HEK293 (cell line): Measurements from ENCODE around the gene ANTKMT.
A peak's percentile ranks its signal among the peaks of the same experiment; 100 is the strongest.

Experiments used
- CTCF ChIA-PET: fragments of 350-600 bp; formaldehyde crosslinking; extraction: SDS; loops from one replicate; lab custom pipeline; 2021; ENCODE audit warnings: antibody characterized with exemption; lab: Yijun Ruan, JAX
- POLR2A ChIA-PET: fragments of 300-600 bp; formaldehyde crosslinking; extraction: SDS; loops from one replicate; lab custom pipeline; 2020; ENCODE audit warnings: antibody characterized with exemption, inconsistent platforms; lab: Yijun Ruan, JAX
- H3K27ac ChIP-seq: fragments of 200-500 bp; sonication (Bioruptor generic); 2 replicates; pipeline ENCODE4 v1.5.1; 2014; ENCODE audit warnings: low read depth, low read length, control low read depth, inconsistent platforms; ENCODE audit errors: extremely low read depth
- H3K36me3 ChIP-seq, 2 experiments: fragments of 200-500 bp in 1 of 2; sonication (Bioruptor generic) in 1 of 2; 1 replicate in 1 of 2; 2 replicates in 1 of 2; pipeline ENCODE4 v1.5.1; 2014 to 2017; ENCODE audit warnings: inconsistent platforms in 2 of 2, low read length in 2 of 2; ENCODE audit not compliant: control insufficient read depth in 2 of 2, insufficient read depth in 1 of 2
- H3K4me1 ChIP-seq: fragments of 200-500 bp; sonication (Bioruptor generic); 2 replicates; pipeline ENCODE4 v1.5.1; 2014; ENCODE audit warnings: mild to moderate bottlenecking, low read length, inconsistent platforms; ENCODE audit not compliant: control insufficient read depth, insufficient read depth
- H3K4me3 ChIP-seq: 2 replicates; pipeline ENCODE4 v1.5.1; 2011; ENCODE audit warnings: low read depth, mild to moderate bottlenecking, control low read depth, low read length, moderate library complexity
- H3K9me3 ChIP-seq: fragments of 200-500 bp; sonication (Bioruptor generic); 2 replicates; pipeline ENCODE4 v1.5.1; 2014; ENCODE audit warnings: low read depth, low read length, inconsistent platforms; ENCODE audit not compliant: control insufficient read depth, insufficient read depth
- GFI1B ChIP-seq: fragments of 450-650 bp; formaldehyde crosslinking; IDR thresholded peaks from 2 replicates; pipeline ENCODE4 v1.5.1; 2016; ENCODE audit warnings: missing biosample characterization, missing genetic modification characterization
- GLIS1 ChIP-seq: fragments of 450-650 bp; formaldehyde crosslinking; IDR thresholded peaks from 2 replicates; pipeline ENCODE4 v1.5.1; 2016; ENCODE audit warnings: missing biosample characterization, missing genetic modification characterization
- PRDM1 ChIP-seq: fragments of 450-650 bp; formaldehyde crosslinking; IDR thresholded peaks from 2 replicates; pipeline ENCODE4; 2016; ENCODE audit warnings: missing biosample characterization, missing genetic modification characterization
- SP7 ChIP-seq: fragments of 450-650 bp; formaldehyde crosslinking; IDR thresholded peaks from 2 replicates; pipeline ENCODE4 v1.5.1; 2016; ENCODE audit warnings: missing biosample characterization, missing genetic modification characterization
- ZBTB17 ChIP-seq: fragments of 450-650 bp; formaldehyde crosslinking; IDR thresholded peaks from 2 replicates; pipeline ENCODE4 v1.5.1; 2016; ENCODE audit warnings: missing biosample characterization, missing genetic modification characterization
- ZBTB7A ChIP-seq: fragments of 450-650 bp; formaldehyde crosslinking; IDR thresholded peaks from 2 replicates; pipeline ENCODE4 v1.5.1; 2016; ENCODE audit warnings: low read depth, missing biosample characterization, missing genetic modification characterization
- ZEB2 ChIP-seq: fragments of 450-650 bp; formaldehyde crosslinking; IDR thresholded peaks from 2 replicates; pipeline ENCODE4 v1.5.1; 2016; ENCODE audit warnings: missing biosample characterization, missing genetic modification characterization
- ZNF138 ChIP-seq: fragments of 450-650 bp; formaldehyde crosslinking; IDR thresholded peaks from 2 replicates; pipeline ENCODE4 v1.5.1; 2016; ENCODE audit warnings: missing biosample characterization, missing genetic modification characterization, borderline replicate concordance
- ZNF184 ChIP-seq: fragments of 450-650 bp; IDR thresholded peaks from 2 replicates; pipeline ENCODE4 v1.5.1; 2018; ENCODE audit warnings: missing biosample characterization, mild to moderate bottlenecking, missing genetic modification characterization
- ZNF292 ChIP-seq: fragments of 450-650 bp; formaldehyde crosslinking; IDR thresholded peaks from 2 replicates; pipeline ENCODE4 v1.5.1; 2016; ENCODE audit warnings: low read depth, missing biosample characterization, missing genetic modification characterization, borderline replicate concordance
- ZNF48 ChIP-seq: fragments of 450-650 bp; formaldehyde crosslinking; IDR thresholded peaks from 2 replicates; pipeline ENCODE4 v1.5.1; 2016; ENCODE audit warnings: missing biosample characterization, missing genetic modification characterization
- ZNF548 ChIP-seq: fragments of 450-650 bp; formaldehyde crosslinking; IDR thresholded peaks from 2 replicates; pipeline ENCODE4 v1.5.1; 2016; ENCODE audit warnings: missing biosample characterization, missing genetic modification characterization
- ZNF624 ChIP-seq: fragments of 450-650 bp; formaldehyde crosslinking; IDR thresholded peaks from 2 replicates; pipeline ENCODE4 v1.5.1; 2017; ENCODE audit warnings: missing biosample characterization, missing genetic modification characterization
- ZNF707 ChIP-seq: fragments of 450-650 bp; formaldehyde crosslinking; IDR thresholded peaks from 2 replicates; pipeline ENCODE4 v1.5.1; 2016; ENCODE audit warnings: missing biosample characterization, missing genetic modification characterization
- TF ChIP-seq, protein P1 (sequence below): fragments of 450-650 bp; formaldehyde crosslinking; IDR thresholded peaks from 2 replicates; pipeline ENCODE4 v1.5.1; 2016; ENCODE audit warnings: missing biosample characterization, missing genetic modification characterization
- TF ChIP-seq, protein P2 (sequence below): fragments of 450-650 bp; formaldehyde crosslinking; optimal IDR thresholded peaks from 2 replicates; pipeline ENCODE3; 2016; ENCODE audit warnings: missing biosample characterization, mild to moderate bottlenecking, missing genetic modification characterization
- TF ChIP-seq, protein P3 (sequence below): fragments of 450-650 bp; formaldehyde crosslinking; IDR thresholded peaks from 2 replicates; pipeline ENCODE4 v1.5.1; 2016; ENCODE audit warnings: missing biosample characterization, missing genetic modification characterization
- TF ChIP-seq, protein P4 (sequence below): fragments of 450-650 bp; formaldehyde crosslinking; IDR thresholded peaks from 2 replicates; pipeline ENCODE4 v1.5.1; 2016; ENCODE audit warnings: missing biosample characterization, missing genetic modification characterization
- TF ChIP-seq, protein P5 (sequence below): fragments of 450-650 bp; formaldehyde crosslinking; conservative IDR thresholded peaks from 2 replicates; pipeline ENCODE4 v1.5.1; 2016; ENCODE audit warnings: low read depth, missing biosample characterization, missing genetic modification characterization
- TF ChIP-seq, protein P6 (sequence below): fragments of 450-650 bp; formaldehyde crosslinking; IDR thresholded peaks from 2 replicates; pipeline ENCODE4 v1.5.1; 2016; ENCODE audit warnings: missing biosample characterization, missing genetic modification characterization

ANTKMT gene

DNA sequence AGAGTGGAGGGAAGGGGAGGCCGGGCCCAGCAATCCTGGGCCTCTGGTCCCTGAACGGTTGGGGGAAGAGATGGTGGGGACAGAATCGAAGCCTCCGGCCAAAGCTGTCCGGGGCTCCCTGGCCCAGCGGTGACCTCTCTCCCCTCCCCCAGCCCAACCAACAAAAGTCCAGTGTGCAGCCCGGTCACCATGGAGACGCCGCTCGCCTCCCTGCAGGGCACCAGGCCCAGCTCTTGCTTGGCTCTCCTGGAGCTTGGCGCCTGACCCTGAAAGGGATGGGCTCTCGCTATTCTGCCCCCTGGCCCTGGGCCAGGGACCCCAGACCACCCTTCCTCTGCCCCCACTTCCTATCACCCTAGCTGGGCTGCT lies 4.8 kb upstream of the ANTKMT start:
- Histone ChIP-seq H3K4me3 (no peak overlapping the region; the same call in 1 of the 2 replicates), H3K36me3 (peaks cover 0 to 7% of the 10 kb centered on the region in 2 experiments; a peak in 1 of 3 replicates), H3K4me1 (peaks cover 10% of the 10 kb centered on the region), H3K9me3 (no peaks in the 10 kb centered on the region), H3K27ac (no peak overlapping the region)
- POLR2A ChIA-PET: interaction anchor here (0.8 to 1.7 kb wide), 5 partner anchors 8 to 69 kb away, joined by 3 to 8 read pairs (median 3); partner anchors contain the start of genes CCDC78 and HAGHL
- CTCF ChIA-PET: interaction anchor here (0.6 to 1.3 kb wide), 5 partner anchors 9 to 72 kb away, joined by 3 to 7 read pairs (median 6); partner anchors contain the start of genes CHTF18 and RPUSD1
- TF ChIP-seq, protein P1, sequence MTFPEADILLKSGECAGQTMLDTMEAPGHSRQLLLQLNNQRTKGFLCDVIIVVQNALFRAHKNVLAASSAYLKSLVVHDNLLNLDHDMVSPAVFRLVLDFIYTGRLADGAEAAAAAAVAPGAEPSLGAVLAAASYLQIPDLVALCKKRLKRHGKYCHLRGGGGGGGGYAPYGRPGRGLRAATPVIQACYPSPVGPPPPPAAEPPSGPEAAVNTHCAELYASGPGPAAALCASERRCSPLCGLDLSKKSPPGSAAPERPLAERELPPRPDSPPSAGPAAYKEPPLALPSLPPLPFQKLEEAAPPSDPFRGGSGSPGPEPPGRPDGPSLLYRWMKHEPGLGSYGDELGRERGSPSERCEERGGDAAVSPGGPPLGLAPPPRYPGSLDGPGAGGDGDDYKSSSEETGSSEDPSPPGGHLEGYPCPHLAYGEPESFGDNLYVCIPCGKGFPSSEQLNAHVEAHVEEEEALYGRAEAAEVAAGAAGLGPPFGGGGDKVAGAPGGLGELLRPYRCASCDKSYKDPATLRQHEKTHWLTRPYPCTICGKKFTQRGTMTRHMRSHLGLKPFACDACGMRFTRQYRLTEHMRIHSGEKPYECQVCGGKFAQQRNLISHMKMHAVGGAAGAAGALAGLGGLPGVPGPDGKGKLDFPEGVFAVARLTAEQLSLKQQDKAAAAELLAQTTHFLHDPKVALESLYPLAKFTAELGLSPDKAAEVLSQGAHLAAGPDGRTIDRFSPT (tag by site-specific recombination): no peak
- no peak for TF ChIP-seq ZNF707 (tag by site-specific recombination)
- no peak for TF ChIP-seq ZNF138 (tag by site-specific recombination)
- TF ChIP-seq GFI1B: no peak
- 0 out of 2 replicates have a peak, but pooled peaks have one; percentile 2 for TF ChIP-seq ZEB2 (tag by site-specific recombination)
- TF ChIP-seq, protein P2, sequence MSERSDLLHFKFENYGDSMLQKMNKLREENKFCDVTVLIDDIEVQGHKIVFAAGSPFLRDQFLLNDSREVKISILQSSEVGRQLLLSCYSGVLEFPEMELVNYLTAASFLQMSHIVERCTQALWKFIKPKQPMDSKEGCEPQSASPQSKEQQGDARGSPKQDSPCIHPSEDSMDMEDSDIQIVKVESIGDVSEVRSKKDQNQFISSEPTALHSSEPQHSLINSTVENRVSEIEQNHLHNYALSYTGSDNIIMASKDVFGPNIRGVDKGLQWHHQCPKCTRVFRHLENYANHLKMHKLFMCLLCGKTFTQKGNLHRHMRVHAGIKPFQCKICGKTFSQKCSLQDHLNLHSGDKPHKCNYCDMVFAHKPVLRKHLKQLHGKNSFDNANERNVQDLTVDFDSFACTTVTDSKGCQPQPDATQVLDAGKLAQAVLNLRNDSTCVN (tag by site-specific recombination): no peak
- TF ChIP-seq, protein P3, sequence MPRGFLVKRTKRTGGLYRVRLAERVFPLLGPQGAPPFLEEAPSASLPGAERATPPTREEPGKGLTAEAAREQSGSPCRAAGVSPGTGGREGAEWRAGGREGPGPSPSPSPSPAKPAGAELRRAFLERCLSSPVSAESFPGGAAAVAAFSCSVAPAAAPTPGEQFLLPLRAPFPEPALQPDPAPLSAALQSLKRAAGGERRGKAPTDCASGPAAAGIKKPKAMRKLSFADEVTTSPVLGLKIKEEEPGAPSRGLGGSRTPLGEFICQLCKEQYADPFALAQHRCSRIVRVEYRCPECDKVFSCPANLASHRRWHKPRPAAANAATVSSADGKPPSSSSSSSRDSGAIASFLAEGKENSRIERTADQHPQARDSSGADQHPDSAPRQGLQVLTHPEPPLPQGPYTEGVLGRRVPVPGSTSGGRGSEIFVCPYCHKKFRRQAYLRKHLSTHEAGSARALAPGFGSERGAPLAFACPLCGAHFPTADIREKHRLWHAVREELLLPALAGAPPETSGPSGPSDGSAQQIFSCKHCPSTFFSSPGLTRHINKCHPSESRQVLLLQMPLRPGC: no peak
- peak; percentile 50 for TF ChIP-seq GLIS1 (tag by site-specific recombination)
- TF ChIP-seq, protein P4, sequence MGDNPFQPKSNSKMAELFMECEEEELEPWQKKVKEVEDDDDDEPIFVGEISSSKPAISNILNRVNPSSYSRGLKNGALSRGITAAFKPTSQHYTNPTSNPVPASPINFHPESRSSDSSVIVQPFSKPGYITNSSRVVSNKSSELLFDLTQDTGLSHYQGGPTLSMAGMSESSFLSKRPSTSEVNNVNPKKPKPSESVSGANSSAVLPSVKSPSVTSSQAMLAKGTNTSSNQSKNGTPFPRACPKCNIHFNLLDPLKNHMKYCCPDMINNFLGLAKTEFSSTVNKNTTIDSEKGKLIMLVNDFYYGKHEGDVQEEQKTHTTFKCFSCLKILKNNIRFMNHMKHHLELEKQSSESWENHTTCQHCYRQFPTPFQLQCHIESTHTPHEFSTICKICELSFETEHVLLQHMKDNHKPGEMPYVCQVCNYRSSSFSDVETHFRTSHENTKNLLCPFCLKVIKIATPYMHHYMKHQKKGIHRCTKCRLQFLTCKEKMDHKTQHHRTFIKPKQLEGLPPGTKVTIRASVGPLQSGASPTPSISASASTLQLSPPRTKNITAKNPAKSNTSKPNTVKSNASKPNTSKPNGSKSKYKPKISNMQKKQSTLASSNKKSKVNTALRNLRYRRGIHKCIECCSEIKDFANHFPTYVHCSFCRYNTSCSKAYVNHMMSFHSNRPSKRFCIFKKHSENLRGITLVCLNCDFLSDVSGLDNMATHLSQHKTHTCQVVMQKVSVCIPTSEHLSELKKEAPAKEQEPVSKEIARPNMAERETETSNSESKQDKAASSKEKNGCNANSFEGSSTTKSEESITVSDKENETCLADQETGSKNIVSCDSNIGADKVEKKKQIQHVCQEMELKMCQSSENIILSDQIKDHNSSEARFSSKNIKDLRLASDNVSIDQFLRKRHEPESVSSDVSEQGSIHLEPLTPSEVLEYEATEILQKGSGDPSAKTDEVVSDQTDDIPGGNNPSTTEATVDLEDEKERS (tag by site-specific recombination): no peak
- TF ChIP-seq ZNF292 (tag by site-specific recombination): no peak
- TF ChIP-seq ZNF548 (tag by site-specific recombination): no peak
- TF ChIP-seq ZBTB17 (tag by site-specific recombination): no peak
- TF ChIP-seq SP7: no peak
- no peak for TF ChIP-seq PRDM1
- TF ChIP-seq ZBTB7A: no peak
- TF ChIP-seq ZNF184 (tag by site-specific recombination): no peak
- no peak for TF ChIP-seq ZNF48
- TF ChIP-seq, protein P5, sequence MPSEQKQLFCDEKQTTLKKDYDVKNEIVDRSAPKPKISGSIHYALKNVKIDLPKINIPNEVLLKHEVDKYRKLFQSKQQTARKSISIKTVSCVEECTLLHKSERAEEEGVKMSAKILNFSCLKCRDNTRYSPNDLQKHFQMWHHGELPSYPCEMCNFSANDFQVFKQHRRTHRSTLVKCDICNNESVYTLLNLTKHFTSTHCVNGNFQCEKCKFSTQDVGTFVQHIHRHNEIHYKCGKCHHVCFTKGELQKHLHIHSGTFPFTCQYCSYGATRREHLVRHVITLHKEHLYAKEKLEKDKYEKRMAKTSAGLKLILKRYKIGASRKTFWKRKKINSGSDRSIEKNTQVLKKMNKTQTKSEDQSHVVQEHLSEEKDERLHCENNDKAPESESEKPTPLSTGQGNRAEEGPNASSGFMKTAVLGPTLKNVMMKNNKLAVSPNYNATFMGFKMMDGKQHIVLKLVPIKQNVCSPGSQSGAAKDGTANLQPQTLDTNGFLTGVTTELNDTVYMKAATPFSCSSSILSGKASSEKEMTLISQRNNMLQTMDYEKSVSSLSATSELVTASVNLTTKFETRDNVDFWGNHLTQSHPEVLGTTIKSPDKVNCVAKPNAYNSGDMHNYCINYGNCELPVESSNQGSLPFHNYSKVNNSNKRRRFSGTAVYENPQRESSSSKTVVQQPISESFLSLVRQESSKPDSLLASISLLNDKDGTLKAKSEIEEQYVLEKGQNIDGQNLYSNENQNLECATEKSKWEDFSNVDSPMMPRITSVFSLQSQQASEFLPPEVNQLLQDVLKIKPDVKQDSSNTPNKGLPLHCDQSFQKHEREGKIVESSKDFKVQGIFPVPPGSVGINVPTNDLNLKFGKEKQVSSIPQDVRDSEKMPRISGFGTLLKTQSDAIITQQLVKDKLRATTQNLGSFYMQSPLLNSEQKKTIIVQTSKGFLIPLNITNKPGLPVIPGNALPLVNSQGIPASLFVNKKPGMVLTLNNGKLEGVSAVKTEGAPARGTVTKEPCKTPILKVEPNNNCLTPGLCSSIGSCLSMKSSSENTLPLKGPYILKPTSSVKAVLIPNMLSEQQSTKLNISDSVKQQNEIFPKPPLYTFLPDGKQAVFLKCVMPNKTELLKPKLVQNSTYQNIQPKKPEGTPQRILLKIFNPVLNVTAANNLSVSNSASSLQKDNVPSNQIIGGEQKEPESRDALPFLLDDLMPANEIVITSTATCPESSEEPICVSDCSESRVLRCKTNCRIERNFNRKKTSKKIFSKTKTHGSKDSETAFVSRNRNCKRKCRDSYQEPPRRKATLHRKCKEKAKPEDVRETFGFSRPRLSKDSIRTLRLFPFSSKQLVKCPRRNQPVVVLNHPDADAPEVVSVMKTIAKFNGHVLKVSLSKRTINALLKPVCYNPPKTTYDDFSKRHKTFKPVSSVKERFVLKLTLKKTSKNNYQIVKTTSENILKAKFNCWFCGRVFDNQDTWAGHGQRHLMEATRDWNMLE (tag by site-specific recombination): no peak
- no peak for TF ChIP-seq ZNF624 (tag by site-specific recombination)
- TF ChIP-seq, protein P6, sequence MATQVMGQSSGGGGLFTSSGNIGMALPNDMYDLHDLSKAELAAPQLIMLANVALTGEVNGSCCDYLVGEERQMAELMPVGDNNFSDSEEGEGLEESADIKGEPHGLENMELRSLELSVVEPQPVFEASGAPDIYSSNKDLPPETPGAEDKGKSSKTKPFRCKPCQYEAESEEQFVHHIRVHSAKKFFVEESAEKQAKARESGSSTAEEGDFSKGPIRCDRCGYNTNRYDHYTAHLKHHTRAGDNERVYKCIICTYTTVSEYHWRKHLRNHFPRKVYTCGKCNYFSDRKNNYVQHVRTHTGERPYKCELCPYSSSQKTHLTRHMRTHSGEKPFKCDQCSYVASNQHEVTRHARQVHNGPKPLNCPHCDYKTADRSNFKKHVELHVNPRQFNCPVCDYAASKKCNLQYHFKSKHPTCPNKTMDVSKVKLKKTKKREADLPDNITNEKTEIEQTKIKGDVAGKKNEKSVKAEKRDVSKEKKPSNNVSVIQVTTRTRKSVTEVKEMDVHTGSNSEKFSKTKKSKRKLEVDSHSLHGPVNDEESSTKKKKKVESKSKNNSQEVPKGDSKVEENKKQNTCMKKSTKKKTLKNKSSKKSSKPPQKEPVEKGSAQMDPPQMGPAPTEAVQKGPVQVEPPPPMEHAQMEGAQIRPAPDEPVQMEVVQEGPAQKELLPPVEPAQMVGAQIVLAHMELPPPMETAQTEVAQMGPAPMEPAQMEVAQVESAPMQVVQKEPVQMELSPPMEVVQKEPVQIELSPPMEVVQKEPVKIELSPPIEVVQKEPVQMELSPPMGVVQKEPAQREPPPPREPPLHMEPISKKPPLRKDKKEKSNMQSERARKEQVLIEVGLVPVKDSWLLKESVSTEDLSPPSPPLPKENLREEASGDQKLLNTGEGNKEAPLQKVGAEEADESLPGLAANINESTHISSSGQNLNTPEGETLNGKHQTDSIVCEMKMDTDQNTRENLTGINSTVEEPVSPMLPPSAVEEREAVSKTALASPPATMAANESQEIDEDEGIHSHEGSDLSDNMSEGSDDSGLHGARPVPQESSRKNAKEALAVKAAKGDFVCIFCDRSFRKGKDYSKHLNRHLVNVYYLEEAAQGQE: no peak
